LHCN-M2 (cell line): Measurements from ENCODE around the gene CDKAL1. TPM values are rescaled to one million over a fixed set of nuclear protein-coding genes. Genes with fewer than 3 reads are reported as not detected.
"Not testable (repeated sequence)": the region's sequence is repeated elsewhere in the genome, so short reads cannot be mapped to it uniquely, and the experiment has no call there.

ENCODE experiments used
- DNase-seq: peaks from one replicate; pipeline ENCODE4 v3.0.0-alpha.2; 2012; ENCODE audit warnings: low read depth
- polyA plus RNA-seq: library from polyadenylated mRNA; unstranded; fragments of >200 nt; gene quantifications from one replicate; pipeline ENCODE4 v1.2.1, GENCODE V29; 2012; ENCODE audit warnings: missing spikeins
- total RNA-seq: library from RNA; depleted of rRNA; stranded (reverse); fragments of >200 nt; gene quantifications from 2 replicates; pipeline ENCODE4 v1.2.3, GENCODE V29; 2014; rRNA removed

Gene CDKAL1
- 16.7 and 17.9 TPM in 2 replicates for total RNA-seq
- polyA plus RNA-seq = 4.9 TPM

GRCh38 chr6:20534295-20535262, at the start of gene CDKAL1:
TSS of gene CDKAL1 (plus strand) at chr6:20534457. CDS start at chr6:20546351, 11,894 bp downstream.
- peak; percentile 92 for DNase-seq

DNA sequence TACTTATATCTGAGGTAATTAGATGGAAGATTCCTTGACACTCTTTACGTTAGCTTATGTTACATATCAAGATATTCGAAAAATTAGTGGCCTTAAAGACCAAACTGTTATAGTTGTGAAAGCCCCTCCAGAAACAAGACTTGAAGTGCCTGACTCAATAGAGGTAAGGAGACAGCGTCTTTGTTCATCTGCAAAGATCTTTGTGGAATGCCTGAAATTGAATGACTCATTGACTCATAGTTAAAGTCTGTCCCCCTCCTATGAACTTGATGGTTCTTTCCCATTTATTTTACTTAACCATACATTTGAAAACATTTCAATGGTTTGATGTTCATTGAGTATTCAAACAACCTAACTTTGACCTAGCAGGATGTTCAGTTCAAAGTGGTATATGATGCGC, 47.6 kb upstream of the CDKAL1 start:
- DNase-seq = no peak

- DNase-seq = no peak
Measured at GRCh38 chr6:20487669-20488375, 46.4 kb upstream of the CDKAL1 start.

DNA sequence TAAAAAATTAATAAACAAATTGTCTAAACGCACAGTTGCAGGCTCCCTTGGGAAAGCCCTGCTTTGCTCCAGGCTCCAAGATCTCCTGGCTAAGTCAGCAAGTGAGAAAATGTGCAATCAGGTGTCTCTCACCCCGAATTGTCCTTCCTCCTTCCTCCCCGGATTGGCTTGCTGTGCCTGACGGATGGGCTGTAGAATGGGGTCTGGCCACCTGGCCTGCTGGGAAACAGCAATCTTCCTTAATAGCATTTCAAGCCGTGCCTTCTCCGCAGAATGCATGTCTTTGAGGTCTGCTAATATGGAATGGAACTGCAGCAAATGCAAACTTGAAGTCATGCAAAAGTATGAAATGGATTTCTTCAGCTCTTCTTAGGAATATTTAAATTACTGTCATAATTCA, 43.7 kb upstream of the CDKAL1 start:
- no peak for DNase-seq

DNA sequence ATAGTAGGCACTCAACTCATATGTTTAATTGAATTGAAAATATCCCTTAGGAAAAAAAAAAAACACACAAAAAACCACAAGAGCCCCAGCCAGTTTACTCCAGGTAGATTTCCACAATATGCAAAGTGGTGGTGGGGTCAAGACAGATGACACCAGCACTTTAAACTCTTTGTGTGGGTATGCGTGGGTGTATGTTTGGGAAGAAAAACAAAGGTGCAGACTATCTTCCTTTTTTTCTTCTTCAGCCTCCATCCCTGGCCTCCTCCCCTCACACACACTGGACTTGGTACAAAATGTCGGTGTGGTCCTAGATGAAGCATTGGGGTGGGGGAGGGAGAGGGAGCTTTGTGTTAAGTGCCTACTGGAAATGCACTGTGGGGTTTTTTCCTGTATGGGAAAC, 42.2 kb upstream of the CDKAL1 start:
- DNase-seq = no peak

DNA sequence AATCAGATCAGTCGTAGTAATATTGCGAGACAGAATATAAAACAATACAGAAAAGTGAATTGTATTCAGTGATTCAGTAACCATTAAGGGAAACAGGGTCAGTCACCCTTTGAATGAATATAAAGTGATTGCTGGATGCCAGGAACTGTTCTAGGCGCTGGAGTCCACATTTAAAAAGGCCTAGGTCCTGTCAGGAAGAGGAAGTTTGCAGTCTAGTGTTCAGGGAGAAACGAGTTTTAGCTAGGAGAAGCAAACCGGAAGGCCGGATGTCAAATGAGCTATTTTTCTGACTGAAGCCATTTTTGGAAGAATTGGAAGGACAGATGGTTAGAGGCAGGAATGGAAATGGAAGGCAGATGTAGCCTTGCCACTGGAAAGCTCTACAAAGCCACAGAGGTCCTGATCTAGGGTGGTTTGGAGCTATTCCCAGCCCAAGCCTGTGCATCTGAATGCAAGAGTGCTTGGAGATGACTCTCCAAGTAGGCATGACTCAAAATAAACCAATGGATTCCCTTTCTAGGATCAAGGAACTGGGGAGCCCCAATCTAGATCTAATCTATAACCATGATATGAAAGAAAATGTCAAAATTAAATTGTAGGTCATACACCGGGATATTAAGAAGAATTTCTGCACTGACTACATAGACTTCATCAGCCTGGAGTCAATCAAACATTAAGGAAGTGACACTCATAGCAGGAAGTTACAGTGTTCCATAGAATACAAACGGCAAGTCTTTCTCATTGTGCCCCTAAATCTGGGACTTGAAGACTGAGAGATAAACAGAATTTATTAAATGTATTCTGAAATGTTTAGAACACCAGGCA, 36.8 kb upstream of the CDKAL1 start:
- DNase-seq = peak; percentile 84

- no peak for DNase-seq
Measured at GRCh38 chr6:20498041-20498385, 36.2 kb upstream of the CDKAL1 start.

GRCh38 chr6:20509212-20509611, 25.0 kb upstream of the CDKAL1 start:
- DNase-seq = no peak

GRCh38 chr6:20511852-20512251, 22.4 kb upstream of the CDKAL1 start:
- DNase-seq = no peak

DNA sequence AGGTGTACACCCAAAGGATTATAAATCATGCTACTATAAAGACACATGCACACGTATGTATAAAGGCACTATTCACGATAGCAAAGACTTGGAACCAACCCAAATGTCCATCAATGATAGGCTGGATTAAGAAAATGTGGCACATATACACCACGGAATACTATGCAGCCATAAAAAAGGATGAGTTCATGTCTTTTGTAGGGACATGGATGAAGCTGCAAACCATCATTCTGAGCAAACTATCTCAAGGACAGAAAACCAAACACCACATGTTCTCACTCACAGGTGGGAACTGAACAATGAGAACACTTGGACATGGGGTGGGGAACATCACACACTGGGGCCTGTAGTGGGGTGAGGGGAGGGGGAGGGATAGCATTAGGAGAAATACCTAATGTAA, 9.0 kb upstream of the CDKAL1 start:
- DNase-seq = not testable (repeated sequence)

DNA sequence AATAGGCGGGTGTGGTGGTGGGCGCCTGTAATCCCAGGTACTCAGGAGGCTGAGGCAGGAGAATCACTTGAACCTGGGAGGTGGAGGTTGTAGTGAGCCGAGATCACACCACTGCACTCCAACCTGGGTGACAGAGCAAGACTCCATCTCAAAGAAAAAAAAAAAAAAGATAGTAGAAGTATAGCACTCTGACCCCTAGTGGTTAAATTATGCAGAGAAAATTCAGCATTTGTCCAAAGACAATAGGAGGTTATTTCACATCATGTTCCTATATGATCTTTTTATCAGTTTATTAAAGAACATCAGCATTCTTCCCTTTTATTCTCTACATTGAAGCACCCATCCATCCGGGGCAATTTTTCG, 5.2 kb upstream of the CDKAL1 start:
- peak; percentile 48 for DNase-seq

GRCh38 chr6:20532881-20533280, 1.4 kb upstream of the CDKAL1 start:
- no peak for DNase-seq

DNA sequence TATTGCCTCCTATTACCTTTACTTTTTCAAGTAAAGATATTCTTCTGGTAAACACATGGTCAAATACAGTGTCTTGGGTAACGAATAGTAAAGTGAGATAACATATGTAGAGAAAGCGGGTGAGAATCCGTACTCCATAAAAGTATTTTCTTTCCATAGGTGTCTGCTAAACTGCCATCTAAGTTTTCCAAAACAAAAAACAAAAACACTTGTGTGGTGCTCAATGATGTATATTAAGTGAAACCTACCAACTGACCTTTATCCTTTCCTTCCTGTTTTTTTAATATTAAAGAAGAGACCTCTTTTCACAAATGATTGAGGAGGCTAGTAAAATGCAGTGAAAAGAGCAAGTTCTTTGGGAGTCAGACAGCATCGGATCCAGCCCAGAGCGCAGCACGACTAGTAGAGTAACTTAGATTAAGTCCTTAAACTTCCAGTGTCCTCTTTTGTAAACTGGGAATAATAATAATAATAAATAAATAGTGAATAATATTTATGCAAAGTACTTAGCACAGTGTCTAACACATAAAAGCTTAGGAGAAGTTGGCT, 437 bp upstream of the CDKAL1 start:
- no peak for DNase-seq

GRCh38 chr6:20538131-20538662, 3.9 kb downstream of the CDKAL1 start:
- no peak for DNase-seq

DNA sequence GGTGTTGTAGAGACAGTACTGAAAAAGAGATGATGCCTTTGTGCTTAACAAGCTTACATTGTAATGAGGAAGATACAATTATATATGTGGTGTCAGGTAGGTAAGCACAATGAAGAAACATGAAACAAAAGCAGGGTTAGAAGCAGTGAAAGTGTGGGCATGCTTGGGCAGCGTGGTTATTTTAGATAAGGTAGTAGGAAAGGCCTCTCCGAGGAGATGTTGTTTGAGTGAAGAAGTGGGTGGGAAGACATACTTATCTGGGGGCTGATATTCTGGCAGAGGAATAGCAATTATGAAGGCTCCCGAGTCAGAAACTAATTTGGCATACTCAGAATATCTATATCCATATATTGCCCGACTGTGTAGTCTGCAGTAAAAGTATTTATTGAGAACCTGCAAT, 4.7 kb downstream of the CDKAL1 start:
- DNase-seq = no peak

DNA sequence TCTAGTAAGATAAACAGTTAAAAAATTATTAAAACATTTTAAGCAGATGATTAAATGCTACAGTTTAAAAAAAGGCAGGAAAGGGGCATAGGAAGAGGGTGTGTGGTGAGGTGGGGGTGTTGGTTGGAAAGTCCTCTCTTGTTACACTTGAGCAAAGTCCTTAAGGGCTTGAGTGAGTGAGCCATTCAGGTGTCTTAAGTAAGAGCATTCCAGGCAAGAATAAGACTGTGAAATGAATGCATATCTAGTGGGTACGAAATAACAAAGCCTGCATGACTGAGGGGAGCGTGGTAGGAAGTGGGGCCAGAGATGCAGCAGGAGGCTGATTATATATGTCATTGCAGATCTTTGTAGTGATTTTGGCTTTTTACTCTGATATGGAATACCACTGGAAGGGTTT, 5.1 kb downstream of the CDKAL1 start:
- DNase-seq = no peak

DNA sequence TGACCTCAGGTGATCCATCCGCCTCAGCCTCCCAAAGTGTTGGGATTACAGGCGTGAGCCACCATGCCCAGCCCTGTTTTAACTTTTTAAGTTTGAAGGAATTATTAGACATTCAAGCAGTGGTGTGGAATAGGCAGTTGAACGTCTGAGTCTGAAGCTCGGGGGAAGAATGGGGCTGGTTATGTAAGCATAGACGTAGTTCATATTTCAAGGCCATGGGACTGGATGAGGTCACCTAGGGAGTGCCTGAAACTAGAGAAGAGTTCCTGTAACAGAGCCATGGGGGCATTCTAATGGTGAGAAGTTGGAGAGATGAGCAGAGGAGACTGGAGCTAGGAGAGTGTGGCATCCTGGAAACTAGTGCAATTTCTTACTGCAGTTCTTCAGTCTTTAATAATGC, 6.4 kb downstream of the CDKAL1 start:
- peak; percentile 58 for DNase-seq

DNA sequence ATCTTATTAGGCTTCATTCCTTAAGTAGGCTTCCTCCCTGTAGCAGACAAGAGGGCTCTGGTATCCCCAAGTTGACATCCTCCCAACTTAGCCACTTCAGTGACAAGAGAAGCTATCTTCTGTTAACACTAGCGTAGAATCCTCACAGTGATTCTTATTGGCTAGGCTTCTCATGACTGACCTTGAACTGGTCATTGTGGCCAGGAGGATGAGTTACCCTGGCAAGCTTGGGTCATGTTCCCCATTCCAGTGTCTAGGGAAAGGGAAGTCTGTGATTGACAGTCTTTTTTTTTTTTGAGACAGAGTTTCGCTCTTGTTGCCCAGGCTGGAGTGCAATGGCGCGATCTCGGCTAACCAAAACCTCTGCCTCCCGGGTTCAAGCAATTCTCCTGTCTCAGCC, 7.1 kb downstream of the CDKAL1 start:
- no peak for DNase-seq

DNA sequence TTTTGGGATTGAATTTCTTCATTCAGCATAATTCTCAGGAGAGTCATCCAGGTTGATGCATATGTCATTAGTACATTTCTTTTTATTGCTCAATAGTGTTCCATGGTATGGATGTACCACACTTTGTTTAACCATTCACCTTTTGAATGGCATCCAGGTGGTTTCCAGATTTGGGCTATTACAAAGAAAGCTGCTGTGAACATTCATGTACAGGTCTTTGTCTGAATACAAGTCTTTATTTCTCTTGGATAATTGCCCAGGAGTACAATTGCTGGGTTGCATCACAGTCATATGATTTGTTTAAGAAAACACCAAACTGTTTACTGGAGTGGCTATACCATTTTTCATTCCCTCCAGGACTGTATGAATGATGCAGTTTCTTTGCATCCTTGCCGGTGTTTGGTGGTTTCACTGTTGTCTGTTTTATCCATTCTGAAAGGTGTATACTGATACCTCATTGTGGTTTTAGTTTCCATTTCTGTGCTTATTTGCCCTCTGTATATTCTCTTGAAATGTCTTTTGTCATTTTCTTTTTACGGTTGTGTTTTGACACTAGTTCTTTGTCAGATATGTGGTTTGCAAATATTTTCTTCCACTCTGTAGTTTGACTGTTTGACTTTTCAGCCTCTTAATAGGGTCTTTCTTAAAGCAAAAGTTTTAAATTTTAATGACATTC, 8.8 kb downstream of the CDKAL1 start:
- DNase-seq = peak; percentile 73

GRCh38 chr6:20548264-20548663, 14.0 kb downstream of the CDKAL1 start:
- no peak for DNase-seq

DNA sequence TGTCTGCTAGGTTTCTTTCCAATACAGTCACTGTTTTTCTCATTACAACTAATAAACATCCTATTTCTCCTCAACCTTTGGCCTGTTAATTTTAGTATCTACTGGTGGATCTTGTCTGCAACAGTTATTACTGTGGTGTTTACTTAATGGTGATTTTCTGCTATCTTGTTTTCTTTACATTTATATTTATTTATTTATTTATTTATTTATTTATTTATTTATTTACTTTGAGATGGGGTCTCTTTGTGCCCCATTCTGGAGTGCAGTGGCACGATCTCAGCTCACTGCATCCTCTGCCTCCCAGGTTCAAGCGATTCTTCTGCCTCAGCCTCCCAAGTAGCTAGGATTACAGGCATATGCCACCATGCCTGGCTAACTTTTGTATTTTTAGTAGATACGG, 15.1 kb downstream of the CDKAL1 start:
- DNase-seq = not testable (repeated sequence)
